CD4-positive, alpha-beta T cell treated with Interferon alpha-2 for 1 hour (primary cell): Measurements from ENCODE around the gene LIMS3.
"Not testable (repeated sequence)": the region's sequence is repeated elsewhere in the genome, so short reads cannot be mapped to it uniquely, and the experiment has no call there.

Experiments used
- DNase-seq, 2 donors: peaks; one replicate each; pipeline ENCODE4 v3.0.0-alpha.2; 2020 to 2022

LIMS3 gene

DNA sequence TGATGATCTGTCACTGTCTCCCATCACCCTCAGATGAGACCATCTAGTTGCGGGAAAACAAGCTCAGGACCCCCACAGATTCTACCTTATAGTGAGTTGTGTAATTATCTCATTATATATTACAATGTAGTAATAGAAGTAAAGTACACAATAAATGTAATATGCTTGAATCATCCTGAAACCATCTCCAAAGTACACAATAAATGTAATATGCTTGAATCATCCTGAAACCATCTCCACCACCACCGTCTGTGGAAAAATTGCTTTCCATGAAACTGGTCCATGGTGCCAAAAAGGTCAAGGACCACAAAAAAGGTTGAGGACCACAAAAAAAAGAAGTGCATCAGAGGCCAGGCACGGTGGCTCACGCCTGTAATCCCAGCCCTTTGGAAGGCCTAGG is 29.3 kb downstream of the LIMS3 start:
- not testable (repeated sequence) for DNase-seq

DNA sequence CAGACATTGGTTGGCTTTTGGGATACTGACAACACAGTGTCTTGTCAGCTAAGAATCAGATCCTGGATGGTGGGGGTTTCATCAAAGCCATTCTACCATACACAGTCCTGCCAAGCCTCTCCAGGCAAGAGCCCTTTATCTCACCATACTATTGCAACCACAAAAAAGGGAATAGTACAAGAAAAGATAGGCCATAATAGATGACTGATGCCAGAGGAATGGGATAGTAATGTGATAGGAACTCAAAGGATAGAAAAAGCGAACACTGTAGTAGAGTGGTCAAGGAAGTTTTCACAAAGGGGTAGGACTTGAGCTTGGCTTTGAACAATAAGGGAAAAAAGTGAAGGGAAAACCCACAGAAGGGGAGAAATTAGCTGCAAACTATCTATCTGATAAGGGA is 30.7 kb downstream of the LIMS3 start:
- not testable (repeated sequence) for DNase-seq

DNA sequence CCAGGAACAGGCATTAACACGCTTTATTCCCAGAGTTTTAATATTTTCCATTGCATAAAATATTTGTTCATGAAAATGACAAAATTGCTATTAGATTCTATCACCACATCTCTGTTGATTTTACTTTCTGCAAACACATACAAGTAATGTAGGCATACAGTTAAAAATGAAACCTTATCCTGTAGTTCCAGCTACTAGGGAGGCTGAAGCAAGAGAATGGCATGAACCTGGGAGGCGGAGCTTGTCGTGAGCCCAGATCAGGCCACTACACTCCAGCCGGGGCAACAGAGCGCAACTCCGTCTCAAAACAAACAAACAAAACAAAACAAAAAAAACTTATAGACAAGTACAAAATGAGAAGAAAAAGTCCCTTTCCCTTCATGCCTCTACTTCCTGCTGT is 38.0 kb downstream of the LIMS3 start:
- not testable (repeated sequence) for DNase-seq

DNA sequence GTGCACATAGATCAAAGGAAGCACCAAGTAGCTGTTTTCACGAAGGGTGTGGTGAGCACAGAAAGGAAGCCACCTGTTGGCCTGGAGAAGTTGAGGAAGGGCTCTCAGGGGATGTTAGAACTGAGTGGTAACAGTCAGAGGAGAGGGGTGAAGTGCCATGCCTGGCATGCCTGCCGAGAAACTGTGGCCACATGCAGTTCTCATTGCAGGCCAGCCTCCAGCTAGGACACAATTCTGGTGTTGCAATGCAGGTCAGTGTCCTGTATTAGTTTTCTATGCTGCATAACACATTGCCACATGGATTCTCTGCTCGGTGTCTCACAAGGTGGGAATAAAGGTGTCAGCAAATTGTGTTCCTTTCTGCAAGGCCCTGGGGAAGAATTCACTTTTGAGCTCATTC is 46.9 kb downstream of the LIMS3 start:
- DNase-seq: not testable (repeated sequence)

DNA sequence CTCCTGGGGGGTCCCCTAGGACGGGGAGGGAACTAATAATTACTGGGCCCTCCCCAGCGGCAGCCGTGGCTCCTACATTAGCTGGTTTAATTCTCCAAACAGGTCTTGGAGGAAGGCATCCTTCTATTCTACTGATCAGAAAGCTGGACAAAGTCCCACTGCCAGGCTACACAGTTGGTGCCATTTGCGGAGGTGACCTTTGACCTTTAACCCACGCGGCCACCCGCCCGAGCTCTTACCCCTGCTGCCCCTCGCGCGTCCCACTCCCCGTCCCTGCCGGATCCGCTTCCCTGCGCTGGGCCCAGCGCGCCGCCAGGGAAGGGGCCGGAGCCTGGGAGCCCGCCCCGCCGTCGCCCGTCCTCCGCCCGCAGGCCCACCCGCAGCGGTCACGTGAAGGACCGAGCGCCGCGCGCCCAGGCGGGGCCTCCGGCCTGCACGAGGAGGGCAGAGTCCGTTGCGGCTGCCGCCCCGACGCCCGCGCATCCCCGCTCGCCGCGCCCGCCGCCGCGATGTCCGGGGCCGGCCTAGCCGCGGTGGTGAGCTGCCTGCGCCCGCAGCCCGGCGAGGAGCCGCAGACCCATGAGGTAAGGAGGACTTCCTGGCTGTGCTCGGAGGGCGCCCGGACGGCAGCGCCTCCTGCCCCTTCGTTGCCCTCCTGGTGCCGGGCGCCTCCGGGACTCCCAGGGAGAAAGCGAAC is 48.9 kb downstream of the LIMS3 start:
- DNase-seq: not testable (repeated sequence)

DNA sequence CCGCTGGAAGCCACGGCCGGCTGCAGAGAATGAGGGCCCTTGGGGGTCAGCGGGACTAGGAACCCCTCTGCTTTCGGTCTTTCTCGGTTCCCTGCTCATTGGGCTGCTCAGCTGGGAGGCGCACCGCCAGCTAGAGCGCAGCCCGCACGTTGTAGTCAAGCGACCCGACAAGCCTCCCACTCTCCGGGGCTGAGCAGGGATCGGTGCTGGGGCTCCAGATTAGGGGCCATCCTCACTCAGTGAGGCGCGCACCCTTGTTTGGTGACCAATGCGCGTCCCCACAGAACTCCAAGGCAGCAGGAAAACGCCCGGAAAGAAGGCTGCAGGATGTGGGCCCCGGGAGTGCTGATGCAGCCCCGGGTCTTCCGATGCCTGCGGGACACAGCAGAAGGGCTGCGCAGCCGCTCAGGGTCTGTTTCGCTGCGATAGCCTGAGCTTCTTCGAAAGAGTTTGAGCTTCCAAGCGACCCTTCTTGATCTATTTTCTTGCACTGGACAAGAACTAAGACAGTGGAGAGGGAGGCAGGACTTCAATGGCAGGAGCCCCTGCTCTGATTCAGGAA is 49.6 kb downstream of the LIMS3 start:
- DNase-seq: not testable (repeated sequence)

DNA sequence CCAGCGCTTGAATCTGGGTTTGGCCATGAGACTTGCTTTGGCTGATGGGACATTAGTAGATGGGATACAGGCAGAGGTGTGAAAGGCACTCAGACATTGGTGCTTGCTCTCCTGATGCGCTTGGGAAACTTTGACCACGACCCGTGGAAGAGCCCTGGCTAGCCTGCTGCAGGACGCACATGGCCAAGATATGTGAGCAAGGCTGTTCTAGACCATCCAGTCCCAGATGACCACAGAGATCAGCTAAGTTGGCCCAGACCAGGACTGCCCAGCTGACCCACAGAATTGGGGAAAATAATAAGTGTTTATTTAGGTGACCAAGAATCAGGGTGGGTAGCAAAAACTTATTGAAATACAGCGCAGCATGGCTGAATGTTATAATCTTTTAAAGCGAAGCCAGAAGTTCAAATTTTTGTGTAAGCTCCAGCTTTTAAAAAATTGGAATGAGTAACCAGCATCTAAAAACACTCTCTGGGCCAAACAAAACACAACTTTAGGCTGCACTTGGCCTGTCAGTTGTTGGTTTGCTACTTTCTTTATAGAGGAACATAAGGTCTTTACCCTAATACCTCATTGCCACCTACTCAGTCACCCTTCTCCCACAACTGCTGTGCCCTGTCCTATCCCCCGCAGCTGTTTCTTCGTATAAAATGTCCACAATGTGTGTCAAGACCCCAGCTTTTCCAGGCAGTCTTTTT is 51.8 kb downstream of the LIMS3 start:
- DNase-seq: not testable (repeated sequence)

DNA sequence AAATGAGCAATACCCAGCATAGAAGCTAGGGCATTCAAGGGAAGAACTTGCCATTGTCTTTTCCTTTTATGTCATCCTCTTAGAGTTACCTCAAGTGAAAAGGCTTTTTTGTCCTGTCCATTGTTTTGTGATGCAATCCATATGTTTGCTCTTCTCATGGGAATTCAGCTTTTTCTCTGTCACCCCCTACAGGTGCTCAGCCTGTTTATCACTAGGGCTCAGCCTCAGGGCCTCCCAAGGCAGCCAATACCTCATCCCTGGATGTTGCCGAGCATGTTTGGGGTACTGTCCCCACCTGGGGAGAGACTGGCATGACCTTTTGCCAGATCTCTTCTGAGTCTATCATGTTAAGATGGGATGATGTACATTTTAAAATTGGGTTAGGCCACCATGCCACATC is 65.5 kb downstream of the LIMS3 start:
- not testable (repeated sequence) for DNase-seq

DNA sequence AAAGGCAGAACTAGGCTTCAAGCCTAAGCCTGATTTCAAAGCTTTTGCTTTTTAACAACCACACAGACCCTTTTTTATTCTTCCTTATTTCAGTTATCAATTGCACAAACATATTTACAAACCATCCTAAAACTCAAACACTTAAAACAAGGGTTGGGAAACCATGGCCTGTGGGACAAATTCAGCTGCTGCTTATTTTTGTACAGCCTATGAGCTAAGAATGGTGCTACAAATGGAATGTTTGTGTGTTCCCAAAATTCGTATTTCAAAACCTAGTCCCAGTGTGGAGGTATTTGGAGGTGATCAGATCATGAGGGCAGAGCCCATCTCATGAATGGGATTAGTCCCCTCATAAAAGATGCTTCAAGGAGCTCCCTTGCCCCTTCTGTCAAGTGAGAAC is 67.0 kb downstream of the LIMS3 start:
- DNase-seq: not testable (repeated sequence)

DNA sequence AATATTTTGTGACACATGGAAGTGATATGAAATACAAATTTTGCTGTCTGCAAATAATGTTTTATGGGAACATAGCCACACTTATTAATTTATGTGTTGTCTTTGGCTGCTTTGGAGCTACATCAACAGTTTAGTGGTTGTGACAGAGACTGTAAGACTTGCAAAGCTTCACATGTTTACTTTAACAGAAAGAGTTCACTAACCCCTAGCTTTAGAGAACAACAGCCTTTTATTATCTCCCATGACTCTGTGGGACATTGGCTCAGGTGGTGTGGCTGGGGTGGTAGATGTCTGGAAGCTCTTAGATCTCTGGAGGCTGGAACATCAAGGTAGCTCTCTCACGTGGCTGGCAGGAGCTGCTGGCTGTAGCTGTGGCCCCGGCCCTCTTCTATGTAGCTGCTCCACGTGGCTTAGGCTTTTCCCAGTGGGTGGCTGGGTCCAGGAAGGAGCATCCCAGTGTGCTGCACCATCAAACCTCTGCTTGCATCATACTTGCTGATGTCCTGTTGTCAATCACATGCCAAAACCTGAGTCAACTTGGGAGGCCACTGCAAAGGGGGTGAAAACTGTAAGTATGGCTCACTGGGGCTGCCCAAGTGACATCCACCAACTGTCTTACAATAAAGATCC is 67.7 kb downstream of the LIMS3 start:
- not testable (repeated sequence) for DNase-seq

DNA sequence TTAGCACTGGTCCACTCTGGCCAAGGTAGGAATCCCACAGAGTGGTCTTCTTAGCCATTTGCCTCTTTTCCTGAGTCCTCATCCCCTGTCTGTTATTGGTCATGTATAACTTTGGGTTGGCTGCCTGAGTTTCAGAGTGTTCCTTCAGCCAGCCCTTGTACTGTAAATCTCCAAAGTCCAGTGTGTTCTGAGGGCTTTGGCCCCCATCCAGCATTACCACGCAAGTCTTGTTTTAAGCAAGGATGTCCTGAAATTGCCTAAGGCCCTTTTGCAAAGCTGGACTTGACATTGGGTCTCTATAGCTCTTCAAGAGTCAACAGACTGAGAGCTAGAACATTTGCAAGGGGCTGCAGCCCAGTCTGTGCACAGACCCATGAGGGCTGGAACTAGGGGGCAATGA is 68.4 kb downstream of the LIMS3 start:
- DNase-seq: not testable (repeated sequence)

DNA sequence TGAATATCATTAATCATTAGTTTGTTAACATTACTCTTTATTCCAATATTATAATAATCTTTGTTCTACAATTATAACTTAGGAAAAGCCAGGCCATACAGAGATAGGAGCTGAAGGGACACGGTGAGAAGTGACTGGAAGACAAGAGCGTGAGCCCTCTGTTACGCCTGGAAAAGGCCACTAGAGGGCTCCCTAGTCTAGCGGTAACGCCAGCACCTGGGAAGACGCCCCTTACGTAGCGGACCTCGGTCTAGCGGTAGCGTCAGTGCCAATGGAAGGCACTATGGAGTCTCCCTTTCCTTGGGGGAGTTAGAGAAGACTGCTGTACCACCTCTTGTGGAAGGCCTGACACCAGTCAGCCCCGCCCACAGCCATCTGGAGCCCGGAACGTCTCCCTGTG is 71.4 kb downstream of the LIMS3 start:
- DNase-seq: not testable (repeated sequence)

DNA sequence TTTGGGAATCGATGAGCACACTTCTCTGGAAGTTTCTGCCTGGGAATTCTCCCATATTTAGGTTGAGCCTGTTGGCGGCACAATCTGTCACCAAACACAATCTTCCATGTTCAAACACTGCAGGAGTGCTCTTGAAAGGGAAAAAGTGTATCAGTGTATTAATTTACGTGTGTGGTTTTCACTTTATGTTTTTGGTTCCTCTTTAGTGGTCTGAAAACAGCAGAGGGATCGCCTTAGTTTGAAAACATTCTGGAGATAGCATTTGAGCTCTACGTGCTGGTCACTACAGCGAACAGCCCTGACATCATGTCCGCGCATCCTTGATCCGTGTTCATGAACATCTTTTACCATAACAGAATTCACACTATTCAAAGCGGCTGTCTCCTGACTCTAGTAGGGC is 73.2 kb downstream of the LIMS3 start:
- DNase-seq: not testable (repeated sequence)
